ENCODE data around the gene CACNA1D.

CACNA1D gene

DNA sequence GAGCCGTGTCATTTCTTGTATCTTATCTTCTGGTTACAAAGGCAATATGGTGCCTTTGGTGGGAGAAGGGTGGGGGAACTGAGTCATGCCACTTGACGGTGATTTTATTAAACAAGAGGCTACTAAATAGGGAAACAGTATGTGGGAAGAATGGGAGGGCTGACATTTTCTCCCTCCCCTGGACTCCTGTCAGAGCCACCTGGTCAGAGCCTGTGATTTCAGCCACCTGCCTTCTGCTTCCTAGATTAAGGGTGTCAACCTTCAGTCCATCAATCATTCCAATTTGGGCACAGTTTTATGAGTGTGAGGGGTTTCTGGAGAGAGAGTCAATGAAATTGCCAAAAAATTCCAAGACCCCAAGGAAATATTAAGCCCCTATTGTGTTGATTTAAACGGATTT, 264.4 kb downstream of the CACNA1D start:
- Histone ChIP-seq H3K9me3 (ENCODE audit: control insufficient read depth, insufficient read depth, low read length) (no peaks in the 10 kb centered on the region), H3K9ac (ENCODE audit: low read depth, low read length) (no peak overlapping the region), H3K27me3 (ENCODE audit: control insufficient read depth, insufficient read depth, low read length) (no peaks in the 10 kb centered on the region), H3K4me3 (ENCODE audit: low read depth, low read length) (no peak overlapping the region), H3K36me3 (ENCODE audit: control insufficient read depth, insufficient read depth, low read length) (no peaks in the 10 kb centered on the region), H3K4me1 (ENCODE audit: control insufficient read depth, insufficient read depth, low read length) (no peaks in the 10 kb centered on the region)

DNA sequence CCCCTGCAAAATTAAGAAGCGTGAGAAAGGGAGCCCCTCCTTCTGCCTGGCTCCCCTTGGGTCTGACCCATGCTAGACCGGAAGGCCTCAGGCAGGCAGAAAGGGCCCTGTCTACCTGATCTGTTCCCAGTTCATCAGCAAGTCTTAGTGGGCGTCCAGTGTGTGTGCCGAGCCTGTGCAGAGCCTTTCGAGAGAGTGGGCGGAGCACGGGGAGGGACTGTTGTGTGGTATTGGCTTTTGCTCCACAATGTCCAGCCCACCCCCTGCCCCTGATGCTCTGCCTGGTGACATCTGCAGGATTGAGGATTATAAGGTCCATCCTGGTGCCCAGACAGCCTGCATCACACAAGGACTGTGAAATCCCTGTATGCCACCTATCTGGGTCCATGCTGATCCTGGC, 268.9 kb downstream of the CACNA1D start:
- Histone ChIP-seq H3K4me3 (ENCODE audit: low read depth, low read length) (no peak overlapping the region), H3K9me3 (ENCODE audit: control insufficient read depth, insufficient read depth, low read length) (no peaks in the 10 kb centered on the region), H3K9ac (ENCODE audit: low read depth, low read length) (no peak overlapping the region), H3K27me3 (ENCODE audit: control insufficient read depth, insufficient read depth, low read length) (no peaks in the 10 kb centered on the region), H3K4me1 (ENCODE audit: control insufficient read depth, insufficient read depth, low read length) (no peaks in the 10 kb centered on the region), H3K36me3 (ENCODE audit: control insufficient read depth, insufficient read depth, low read length) (no peaks in the 10 kb centered on the region)

GRCh38 chr3:53764026-53764775, 269.8 kb downstream of the CACNA1D start:
- H3K4me1 ChIP-seq (ENCODE audit: control insufficient read depth, insufficient read depth, low read length) = peaks cover 2% of the 10 kb centered on the region
- no peaks in the 10 kb centered on the region for H3K36me3 ChIP-seq (ENCODE audit: control insufficient read depth, insufficient read depth, low read length)
- no peaks in the 10 kb centered on the region for H3K9me3 ChIP-seq (ENCODE audit: control insufficient read depth, insufficient read depth, low read length)
- H3K9ac ChIP-seq (ENCODE audit: low read depth, low read length) = no peak overlapping the region
- H3K27me3 ChIP-seq (ENCODE audit: control insufficient read depth, insufficient read depth, low read length) = no peaks in the 10 kb centered on the region
- no peak overlapping the region for H3K4me3 ChIP-seq (ENCODE audit: low read depth, low read length)

GRCh38 chr3:53765753-53766152, 271.3 kb downstream of the CACNA1D start:
- H3K4me3 ChIP-seq (ENCODE audit: low read depth, low read length) = no peak overlapping the region
- no peaks in the 10 kb centered on the region for H3K27me3 ChIP-seq (ENCODE audit: control insufficient read depth, insufficient read depth, low read length)
- H3K9me3 ChIP-seq (ENCODE audit: control insufficient read depth, insufficient read depth, low read length) = no peaks in the 10 kb centered on the region
- peaks cover 2% of the 10 kb centered on the region for H3K4me1 ChIP-seq (ENCODE audit: control insufficient read depth, insufficient read depth, low read length)
- no peaks in the 10 kb centered on the region for H3K36me3 ChIP-seq (ENCODE audit: control insufficient read depth, insufficient read depth, low read length)
- no peak overlapping the region for H3K9ac ChIP-seq (ENCODE audit: low read depth, low read length)

- Histone ChIP-seq H3K36me3 (ENCODE audit: control insufficient read depth, insufficient read depth, low read length) (no peaks in the 10 kb centered on the region), H3K4me3 (ENCODE audit: low read depth, low read length) (no peak overlapping the region), H3K4me1 (ENCODE audit: control insufficient read depth, insufficient read depth, low read length) (peaks cover 2% of the 10 kb centered on the region), H3K27me3 (ENCODE audit: control insufficient read depth, insufficient read depth, low read length) (no peaks in the 10 kb centered on the region), H3K9ac (ENCODE audit: low read depth, low read length) (no peak overlapping the region), H3K9me3 (ENCODE audit: control insufficient read depth, insufficient read depth, low read length) (no peaks in the 10 kb centered on the region)
Observed at GRCh38 chr3:53766706-53767105, 272.3 kb downstream of the CACNA1D start.

GRCh38 chr3:53768478-53769459, 274.4 kb downstream of the CACNA1D start:
- H3K36me3 ChIP-seq (ENCODE audit: control insufficient read depth, insufficient read depth, low read length) = no peaks in the 10 kb centered on the region
- H3K4me1 ChIP-seq (ENCODE audit: control insufficient read depth, insufficient read depth, low read length) = peaks cover 2% of the 10 kb centered on the region
- no peak overlapping the region for H3K4me3 ChIP-seq (ENCODE audit: low read depth, low read length)
- no peak overlapping the region for H3K9ac ChIP-seq (ENCODE audit: low read depth, low read length)
- H3K9me3 ChIP-seq (ENCODE audit: control insufficient read depth, insufficient read depth, low read length) = no peaks in the 10 kb centered on the region
- H3K27me3 ChIP-seq (ENCODE audit: control insufficient read depth, insufficient read depth, low read length) = no peaks in the 10 kb centered on the region

GRCh38 chr3:53772562-53772961, 278.2 kb downstream of the CACNA1D start:
- H3K4me3 ChIP-seq (ENCODE audit: low read depth, low read length) = no peak overlapping the region
- no peaks in the 10 kb centered on the region for H3K36me3 ChIP-seq (ENCODE audit: control insufficient read depth, insufficient read depth, low read length)
- H3K4me1 ChIP-seq (ENCODE audit: control insufficient read depth, insufficient read depth, low read length) = peaks cover 2% of the 10 kb centered on the region
- H3K9ac ChIP-seq (ENCODE audit: low read depth, low read length) = no peak overlapping the region
- no peaks in the 10 kb centered on the region for H3K9me3 ChIP-seq (ENCODE audit: control insufficient read depth, insufficient read depth, low read length)
- no peaks in the 10 kb centered on the region for H3K27me3 ChIP-seq (ENCODE audit: control insufficient read depth, insufficient read depth, low read length)

DNA sequence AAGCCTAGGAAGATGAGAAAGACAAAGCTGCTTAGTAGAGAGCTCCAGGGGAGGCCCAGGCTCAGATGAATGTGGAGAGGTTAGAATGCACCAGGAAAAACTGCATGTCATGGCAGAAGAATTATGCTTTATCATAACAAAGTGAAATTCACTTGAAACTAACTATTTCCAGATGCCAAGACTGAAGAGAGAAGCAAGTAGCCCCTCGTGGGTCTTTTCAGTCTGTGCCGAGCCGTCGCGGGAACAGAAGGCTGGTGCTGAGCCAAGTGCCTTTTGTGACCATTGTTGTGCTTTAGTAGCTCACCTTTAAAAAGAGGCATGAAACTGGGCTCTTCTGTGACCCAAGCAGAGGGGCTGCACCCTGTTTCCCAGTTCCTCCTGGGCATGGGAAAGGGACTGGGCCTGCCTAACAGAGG, 278.6 kb downstream of the CACNA1D start:
- peaks cover 2% of the 10 kb centered on the region for H3K4me1 ChIP-seq (ENCODE audit: control insufficient read depth, insufficient read depth, low read length)

GRCh38 chr3:53773611-53774368, 279.4 kb downstream of the CACNA1D start:
- H3K36me3 ChIP-seq (ENCODE audit: control insufficient read depth, insufficient read depth, low read length) = no peaks in the 10 kb centered on the region
- no peak overlapping the region for H3K4me3 ChIP-seq (ENCODE audit: low read depth, low read length)
- no peaks in the 10 kb centered on the region for H3K27me3 ChIP-seq (ENCODE audit: control insufficient read depth, insufficient read depth, low read length)
- peaks cover 2% of the 10 kb centered on the region for H3K4me1 ChIP-seq (ENCODE audit: control insufficient read depth, insufficient read depth, low read length)
- no peak overlapping the region for H3K9ac ChIP-seq (ENCODE audit: low read depth, low read length)
- no peaks in the 10 kb centered on the region for H3K9me3 ChIP-seq (ENCODE audit: control insufficient read depth, insufficient read depth, low read length)

More for the DNA sequence above, 278.6 kb downstream of the CACNA1D start:
- no peaks in the 10 kb centered on the region for H3K36me3 ChIP-seq (ENCODE audit: control insufficient read depth, insufficient read depth, low read length)
- no peak overlapping the region for H3K9ac ChIP-seq (ENCODE audit: low read depth, low read length)
- no peak overlapping the region for H3K4me3 ChIP-seq (ENCODE audit: low read depth, low read length)
- no peaks in the 10 kb centered on the region for H3K9me3 ChIP-seq (ENCODE audit: control insufficient read depth, insufficient read depth, low read length)
- H3K27me3 ChIP-seq (ENCODE audit: control insufficient read depth, insufficient read depth, low read length) = no peaks in the 10 kb centered on the region

GRCh38 chr3:53774414-53774813, 280.0 kb downstream of the CACNA1D start:
- Histone ChIP-seq H3K4me3 (ENCODE audit: low read depth, low read length) (no peak overlapping the region), H3K9ac (ENCODE audit: low read depth, low read length) (no peak overlapping the region), H3K27me3 (ENCODE audit: control insufficient read depth, insufficient read depth, low read length) (no peaks in the 10 kb centered on the region), H3K36me3 (ENCODE audit: control insufficient read depth, insufficient read depth, low read length) (no peaks in the 10 kb centered on the region), H3K4me1 (ENCODE audit: control insufficient read depth, insufficient read depth, low read length) (no peaks in the 10 kb centered on the region), H3K9me3 (ENCODE audit: control insufficient read depth, insufficient read depth, low read length) (no peaks in the 10 kb centered on the region)

DNA sequence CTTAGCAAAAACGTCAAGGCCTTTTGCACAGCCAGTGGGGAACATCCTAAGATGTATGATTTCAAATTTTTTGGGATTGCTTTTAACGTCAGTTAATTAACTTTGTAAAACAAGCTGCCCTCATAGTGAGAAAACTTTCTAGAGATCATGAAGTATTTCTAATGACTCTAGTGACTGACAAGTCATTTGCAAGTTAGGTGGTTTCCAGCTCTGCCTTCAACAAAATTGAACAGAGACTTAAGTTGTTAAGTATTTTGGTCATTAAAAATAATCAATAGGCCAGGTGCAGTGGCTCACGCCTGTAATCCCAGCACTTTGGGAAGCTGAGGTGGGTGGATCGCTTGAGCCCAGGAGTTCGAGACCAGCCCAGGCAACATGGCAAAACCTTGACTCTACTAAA, 280.6 kb downstream of the CACNA1D start:
- no peak overlapping the region for H3K4me3 ChIP-seq (ENCODE audit: low read depth, low read length)
- H3K9me3 ChIP-seq (ENCODE audit: control insufficient read depth, insufficient read depth, low read length) = no peaks in the 10 kb centered on the region
- H3K36me3 ChIP-seq (ENCODE audit: control insufficient read depth, insufficient read depth, low read length) = no peaks in the 10 kb centered on the region
- H3K9ac ChIP-seq (ENCODE audit: low read depth, low read length) = no peak overlapping the region
- no peaks in the 10 kb centered on the region for H3K4me1 ChIP-seq (ENCODE audit: control insufficient read depth, insufficient read depth, low read length)
- no peaks in the 10 kb centered on the region for H3K27me3 ChIP-seq (ENCODE audit: control insufficient read depth, insufficient read depth, low read length)
